Raji (cell line): ENCODE data around the gene SLC16A7.

ENCODE experiments used
- POLR2A ChIP-seq: IDR thresholded peaks from 2 replicates; pipeline ENCODE4 v1.6.1; 2011; ENCODE audit warnings: low read depth, low read length, control low read depth; ENCODE audit not compliant: insufficient read depth

SLC16A7 gene

DNA sequence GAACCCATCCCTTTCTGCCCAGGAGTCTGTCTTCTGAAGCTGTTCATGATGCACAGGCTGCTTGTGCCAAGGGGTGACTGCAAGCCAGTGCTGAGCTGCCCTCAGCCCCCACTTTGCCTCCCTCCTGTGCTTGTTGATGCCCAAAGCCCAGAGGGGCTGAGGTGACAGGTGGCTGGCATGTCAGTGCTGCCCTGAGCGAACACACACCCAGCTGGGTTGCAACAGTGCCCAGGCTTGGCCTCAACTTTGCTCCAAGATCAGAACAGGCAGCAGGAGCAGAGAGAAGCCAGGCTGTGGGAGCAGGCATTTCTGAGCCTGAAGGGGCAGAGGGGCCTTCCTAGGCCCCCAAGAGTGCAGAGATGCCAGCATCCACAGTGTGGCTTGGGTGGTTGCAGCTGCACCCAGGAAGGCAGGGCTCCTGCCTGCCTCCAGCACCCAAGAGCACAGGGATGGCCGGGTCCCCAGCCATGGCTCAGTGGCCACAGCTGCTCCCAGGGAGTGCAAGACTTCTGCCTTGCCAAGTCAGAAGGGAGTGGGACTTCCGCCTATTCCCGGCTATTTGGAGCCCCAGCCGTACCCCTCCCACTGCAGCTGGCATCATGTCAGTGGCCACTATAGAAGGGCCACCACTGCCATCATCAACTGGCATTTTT lies 83.1 kb downstream of the SLC16A7 start:
- TF ChIP-seq POLR2A = no peak

DNA sequence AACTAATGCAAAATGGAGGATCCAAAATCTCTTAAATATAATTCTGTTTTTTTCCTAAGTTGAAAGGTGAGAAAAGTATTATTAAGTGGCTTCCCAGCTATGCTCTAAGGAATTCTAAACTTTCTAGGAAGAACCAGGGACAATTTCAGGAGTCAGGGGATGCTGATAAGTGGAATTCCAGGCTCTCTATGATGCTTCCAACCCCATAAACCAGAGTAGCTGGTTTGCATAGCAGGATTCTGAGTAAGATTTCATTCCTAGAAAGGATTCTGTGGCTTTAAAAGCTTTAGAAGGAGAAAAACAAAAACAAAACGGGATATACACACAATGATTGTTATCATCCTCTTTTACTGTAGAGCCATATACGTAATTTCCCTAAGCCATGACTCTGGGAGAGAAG lies 93.9 kb downstream of the SLC16A7 start:
- TF ChIP-seq POLR2A = no peak

DNA sequence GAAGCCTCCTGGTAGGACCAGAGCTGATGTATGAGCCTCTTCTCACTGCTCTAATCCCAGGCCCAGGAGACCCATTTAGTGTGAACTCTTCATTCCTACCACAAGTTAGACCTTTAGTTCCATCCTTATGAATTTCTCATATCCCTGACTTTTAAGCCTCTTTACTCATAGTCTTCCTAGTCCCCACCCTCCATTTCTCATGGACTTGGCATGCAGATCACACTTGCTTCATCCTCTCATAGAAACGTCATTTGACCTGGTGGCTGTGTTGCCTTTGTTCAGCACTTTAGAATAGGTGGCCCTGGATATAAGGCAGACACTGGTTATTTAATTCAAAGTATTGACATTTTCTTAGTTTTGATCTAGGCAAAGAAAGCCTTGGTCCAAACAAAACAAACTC lies 99.5 kb downstream of the SLC16A7 start:
- no peak for TF ChIP-seq POLR2A

DNA sequence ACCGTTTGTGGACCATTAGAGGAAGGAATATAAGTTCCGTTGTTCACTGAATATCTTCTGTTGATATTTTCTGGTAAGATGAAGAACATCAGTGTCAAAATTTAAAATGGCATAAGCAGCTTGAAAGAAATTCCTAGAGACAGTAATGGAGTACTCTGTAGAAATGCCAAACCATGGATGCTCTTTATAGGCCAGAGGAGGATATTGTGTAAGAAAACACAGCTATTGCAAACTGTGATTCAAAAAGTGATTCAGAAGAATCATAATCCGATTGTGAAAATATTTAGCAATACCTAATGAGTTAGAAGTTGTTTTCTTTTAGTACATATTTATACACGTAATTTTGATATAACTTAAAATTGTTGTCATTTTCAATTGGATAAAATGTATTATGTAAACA lies 102.8 kb downstream of the SLC16A7 start:
- TF ChIP-seq POLR2A = no peak

DNA sequence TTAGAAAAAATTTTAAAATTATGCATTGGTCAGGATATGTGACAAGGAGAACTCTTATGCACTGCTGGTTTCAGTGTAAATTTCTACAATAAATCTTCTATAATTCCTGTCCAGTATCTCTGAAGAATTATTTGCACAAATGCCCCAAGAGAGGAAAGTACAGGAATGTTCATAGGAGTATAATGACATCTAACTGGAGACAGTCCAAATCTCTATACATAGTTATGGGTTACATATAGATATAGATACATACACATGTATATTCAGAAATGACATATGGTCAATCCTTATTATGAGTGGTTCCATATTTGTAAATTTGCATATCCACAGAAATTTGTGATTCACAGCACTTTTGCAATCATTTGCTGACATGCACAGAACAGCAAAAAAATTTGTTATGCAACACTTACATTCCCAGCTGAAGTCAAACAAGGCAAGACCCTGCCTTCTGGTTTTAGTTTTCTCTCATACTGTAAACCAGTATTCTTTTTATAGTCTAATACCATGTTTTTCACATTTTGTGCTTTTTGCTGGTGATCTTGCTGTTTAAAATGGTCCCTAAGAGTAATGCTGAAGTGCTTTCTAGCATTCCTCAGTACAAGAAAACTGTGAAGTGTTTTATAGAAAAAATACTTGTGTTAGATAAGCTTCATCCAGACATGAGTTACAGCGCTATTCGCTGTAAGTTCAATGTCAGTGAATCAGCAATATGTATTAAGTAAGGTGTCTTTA lies 103.8 kb downstream of the SLC16A7 start:
- TF ChIP-seq POLR2A = no peak

DNA sequence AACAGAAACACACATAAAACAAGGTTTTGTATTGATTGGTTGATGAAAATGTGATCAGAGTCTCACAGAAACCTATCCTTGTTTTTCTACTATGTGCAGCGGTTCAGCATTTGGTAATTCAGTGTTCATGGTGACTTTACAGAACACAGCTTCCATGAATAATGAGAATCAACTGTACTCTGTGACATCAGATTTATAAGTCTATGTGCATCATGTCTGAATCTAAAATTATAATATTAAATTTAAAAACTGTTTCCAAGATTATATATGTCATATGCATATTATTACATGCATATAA lies 104.3 kb downstream of the SLC16A7 start:
- TF ChIP-seq POLR2A = no peak

DNA sequence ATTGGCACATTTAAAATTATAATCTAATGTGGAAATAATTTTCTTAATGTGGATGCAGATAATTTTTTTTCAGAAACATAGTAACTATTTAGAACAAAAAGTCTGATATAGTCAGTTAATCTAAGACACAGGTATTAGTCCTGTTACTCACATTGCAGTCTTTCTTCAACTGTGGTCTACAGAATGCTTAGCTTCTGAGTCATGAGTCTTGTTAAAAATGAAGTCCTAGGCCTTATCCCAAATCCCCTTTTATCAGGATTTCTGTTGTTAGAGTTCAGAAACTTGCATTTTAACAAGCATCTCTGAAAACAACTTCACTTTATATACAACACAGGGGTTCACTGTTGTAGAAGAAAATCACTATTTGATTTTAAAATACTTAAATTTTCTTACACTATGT lies 112.2 kb downstream of the SLC16A7 start:
- no peak for TF ChIP-seq POLR2A

DNA sequence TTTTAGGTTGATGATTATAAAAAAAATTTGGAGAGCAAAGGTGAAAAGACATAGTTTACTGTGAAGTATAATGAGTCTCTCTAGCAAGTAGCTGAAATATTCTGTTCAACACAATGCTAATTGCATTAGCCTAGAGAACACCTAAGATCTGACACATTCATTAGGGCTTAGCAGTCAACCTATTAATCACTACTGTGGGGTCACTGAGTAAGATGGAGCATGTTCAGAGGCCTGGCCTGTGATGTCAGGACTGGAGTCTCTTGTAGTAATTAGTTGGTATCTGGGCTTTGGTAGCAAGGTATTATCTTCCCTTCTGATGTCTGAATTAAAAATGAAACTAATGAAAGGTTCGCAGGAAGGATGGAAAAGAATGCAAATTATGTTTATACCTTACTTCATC lies 112.7 kb downstream of the SLC16A7 start:
- TF ChIP-seq POLR2A = no peak

DNA sequence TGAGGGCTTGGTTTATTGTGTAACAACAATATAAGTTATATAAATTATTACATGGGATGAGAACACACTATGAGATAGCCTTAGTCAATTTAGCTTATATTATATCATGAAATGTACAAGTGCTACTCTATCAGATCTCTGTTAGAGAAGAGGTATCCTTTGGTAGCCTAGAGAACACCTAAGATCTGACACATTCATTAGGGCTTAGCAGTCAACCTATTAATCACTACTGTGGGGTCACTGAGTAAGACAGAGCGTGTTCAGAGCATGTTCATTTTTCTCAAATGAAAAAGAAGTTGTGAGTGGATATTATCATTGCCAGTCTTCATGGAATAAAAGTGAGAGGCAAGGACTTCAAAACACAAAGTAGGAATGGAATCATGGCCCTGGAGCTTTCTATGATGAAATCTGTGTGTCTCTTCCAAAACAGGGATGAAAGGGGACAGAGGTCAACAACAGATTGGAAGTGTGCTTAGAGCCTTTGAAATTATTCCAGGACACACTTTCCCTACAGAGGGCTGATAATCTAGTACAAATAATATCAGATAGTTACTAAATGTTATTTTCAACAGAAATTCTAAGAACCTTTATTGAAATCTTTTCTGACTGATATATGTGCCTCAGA lies 114.3 kb downstream of the SLC16A7 start:
- TF ChIP-seq POLR2A = no peak

DNA sequence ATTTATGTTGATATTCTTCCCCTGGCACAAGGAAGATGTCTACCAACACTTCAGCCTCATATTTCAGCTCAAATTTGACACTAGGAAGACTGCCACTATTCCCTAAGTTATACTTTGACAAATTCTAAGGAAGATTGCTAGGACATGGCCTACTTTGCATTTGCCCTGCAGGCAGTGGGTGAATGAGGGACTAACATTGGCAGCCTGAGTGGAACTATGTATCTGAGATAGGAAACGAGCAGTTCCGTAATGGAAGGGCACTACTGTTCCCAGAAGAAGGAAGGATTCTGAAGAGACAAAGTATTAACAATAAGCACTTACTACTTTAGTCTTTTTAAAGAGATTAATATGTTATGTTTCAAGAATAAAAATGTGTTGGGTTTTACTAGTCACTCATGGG lies 115.1 kb downstream of the SLC16A7 start:
- TF ChIP-seq POLR2A = no peak

DNA sequence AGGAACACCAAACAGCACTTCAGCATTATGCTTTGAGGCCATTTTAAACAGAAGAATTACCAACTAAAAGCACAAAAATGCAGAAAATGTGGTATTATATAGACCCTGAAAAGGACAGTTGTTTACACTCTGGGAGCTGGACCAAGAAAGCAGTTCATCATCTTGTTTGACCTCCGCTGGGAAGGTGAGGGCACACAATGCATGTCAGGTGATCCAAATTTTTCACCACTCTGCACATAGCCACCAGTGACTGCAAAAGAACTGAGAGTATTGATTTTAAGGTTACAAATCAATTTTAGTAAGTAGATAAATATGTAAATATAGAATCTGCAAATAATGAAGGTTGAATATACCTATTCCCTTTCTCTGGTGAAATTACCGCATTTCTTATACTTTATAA lies 119.6 kb downstream of the SLC16A7 start:
- TF ChIP-seq POLR2A = no peak

DNA sequence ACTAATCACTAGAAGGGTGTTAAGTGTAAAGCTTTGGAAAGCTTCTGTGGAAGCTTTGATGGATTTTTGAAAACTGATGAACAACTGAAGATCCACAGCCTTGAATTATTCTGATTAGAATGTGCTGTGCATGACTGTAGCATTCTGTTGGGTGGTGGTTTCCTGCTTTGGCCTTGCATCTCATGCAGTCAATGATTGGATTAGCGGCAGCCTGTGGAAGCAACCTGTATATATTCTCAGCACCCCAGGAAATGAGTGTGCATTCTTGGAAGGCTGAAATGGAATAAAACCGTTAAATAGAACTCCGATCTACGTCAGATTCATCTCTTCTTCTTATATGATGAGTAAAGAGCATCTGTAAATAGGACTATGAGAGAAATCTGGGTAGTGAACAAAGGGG lies 120.2 kb downstream of the SLC16A7 start:
- TF ChIP-seq POLR2A = no peak

DNA sequence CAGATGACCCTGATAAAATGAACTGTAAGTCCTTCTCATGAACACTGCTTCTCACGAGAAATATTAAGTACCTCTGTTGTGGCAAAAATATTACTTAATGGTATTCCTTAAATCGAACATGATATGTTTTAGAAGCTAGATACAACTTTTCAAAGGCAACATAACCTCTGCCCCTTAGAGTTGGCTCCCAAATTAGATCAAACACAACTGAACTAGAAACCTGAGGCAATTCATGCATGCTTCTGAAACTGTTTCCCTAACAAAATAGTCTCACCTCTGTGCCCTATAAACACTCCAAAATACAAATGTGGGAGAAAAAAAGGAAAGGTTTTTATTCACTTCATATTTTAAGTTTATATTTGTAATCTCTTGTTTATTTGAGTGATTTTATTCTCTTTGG lies 121.6 kb downstream of the SLC16A7 start:
- TF ChIP-seq POLR2A = no peak

DNA sequence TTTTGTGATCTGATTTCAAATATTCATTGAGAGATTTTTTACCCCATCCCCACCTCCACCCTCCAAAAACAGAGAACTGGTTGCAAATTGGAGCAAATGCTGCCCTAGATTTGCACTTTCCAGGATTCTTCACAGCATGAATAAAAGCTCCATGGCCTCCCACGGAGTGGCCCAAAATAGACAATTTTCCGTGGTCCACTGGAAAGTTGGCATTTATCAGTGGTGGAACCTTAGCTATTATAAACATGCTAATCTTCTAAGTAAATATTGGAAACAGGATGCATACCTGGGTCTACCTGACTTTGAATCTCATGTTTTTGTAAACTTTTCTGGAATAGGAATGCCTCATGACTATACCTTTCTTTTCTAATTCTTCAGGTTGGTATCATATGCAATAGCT lies 123.9 kb downstream of the SLC16A7 start:
- TF ChIP-seq POLR2A = no peak

DNA sequence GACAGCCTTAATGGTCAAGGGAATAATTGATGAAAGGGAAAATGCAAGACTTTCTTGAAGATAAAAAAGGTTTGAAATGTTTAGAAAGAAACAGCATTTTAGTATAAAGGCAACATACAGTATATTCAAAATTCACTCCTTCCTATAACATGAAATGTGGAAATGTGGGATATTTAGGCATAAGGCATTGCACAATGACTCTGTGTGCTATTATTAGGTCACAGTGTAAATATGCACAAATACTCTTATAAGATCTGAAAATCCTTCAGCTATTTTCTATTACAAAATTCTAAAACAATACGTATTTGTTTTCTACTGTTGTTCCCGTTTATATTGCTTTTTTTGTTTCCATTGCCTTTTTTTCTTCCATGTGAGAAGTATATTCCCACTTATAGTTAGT lies 127.7 kb downstream of the SLC16A7 start:
- no peak for TF ChIP-seq POLR2A

DNA sequence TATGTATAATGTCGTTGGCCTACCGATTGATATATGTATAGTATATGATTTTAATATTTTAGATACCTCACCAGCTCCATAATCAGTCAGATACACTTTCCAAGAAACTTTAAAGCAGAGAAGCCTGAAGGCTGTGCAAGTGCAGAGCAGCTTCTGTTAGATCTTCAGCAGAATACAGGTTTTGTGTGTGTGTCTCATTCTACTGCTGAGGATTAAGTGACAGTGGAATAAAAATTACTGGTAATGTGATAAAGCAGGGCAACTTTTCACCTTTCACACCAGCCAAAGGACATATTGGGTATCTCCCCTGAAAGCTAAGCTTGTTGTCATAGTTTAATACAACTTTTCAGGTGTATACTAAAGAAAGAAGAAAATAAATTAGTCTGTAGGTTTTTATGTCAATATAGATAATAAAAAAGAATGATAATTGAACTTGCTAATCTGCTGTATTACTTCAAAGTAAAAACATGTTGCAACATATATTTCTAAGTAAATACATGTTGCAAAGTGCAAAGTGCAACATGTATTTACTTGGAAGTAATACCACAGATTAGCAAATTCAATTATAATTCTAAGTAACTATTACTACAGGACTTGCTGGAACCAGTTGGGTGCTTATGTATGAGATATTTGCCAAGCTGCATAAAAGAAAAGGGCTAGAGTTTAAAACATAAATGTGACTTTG lies 128.3 kb downstream of the SLC16A7 start:
- no peak for TF ChIP-seq POLR2A
